B cell (primary cell): ENCODE measurements around the gene MRPS34. TPM values are rescaled to one million over a fixed set of nuclear protein-coding genes. Genes with fewer than 3 reads are reported as not detected.

Experiments used
- ATAC-seq: fragments of 200-7000 bp; cut with Tn5 transposase; one replicate; pipeline ENCODE4 v1.10.0; 2021; ENCODE audit warnings: low read depth, mild to moderate bottlenecking, moderate number of reproducible peaks, moderate library complexity
- CTCF ChIA-PET: fragments of 350-600 bp; sonication (Branson Sonifier 250); formaldehyde crosslinking; loops from one replicate; lab custom pipeline; 2021; ENCODE audit warnings: antibody characterized with exemption, inconsistent platforms; lab: Charles Lee
- POLR2A ChIA-PET: fragments of 350-600 bp; sonication (Branson Sonifier 250); formaldehyde crosslinking; loops from one replicate; lab custom pipeline; 2021; ENCODE audit warnings: antibody characterized with exemption; lab: Charles Lee
- DNase-seq: peaks from one replicate; pipeline ENCODE4 v3.0.0; 2013
- H2AFZ ChIP-seq: 2 replicates; pipeline ENCODE4 v1.6.1; 2012; ENCODE audit warnings: mild to moderate bottlenecking, low read depth, low read length; ENCODE audit not compliant: insufficient read depth, poor library complexity, severe bottlenecking
- H3K27ac ChIP-seq, 2 donors: 1 replicate in 1 of 2; 2 replicates in 1 of 2; pipeline ENCODE4 v1.5.1; 2012 to 2013; ENCODE audit warnings: low read length in 2 of 2, mild to moderate bottlenecking in 2 of 2, moderate library complexity in 1 of 2
- H3K27me3 ChIP-seq, 4 experiments: fragments of 200-600 bp in 1 of 4; sonication (generic) in 1 of 4; replicated peaks in 1 of 4; 1 replicate in 2 of 4; 2 replicates in 2 of 4; pipeline versions ENCODE4 v1.6.1 to v1.7.0; 2013 to 2016; ENCODE audit warnings: low read length in 3 of 4, mild to moderate bottlenecking in 2 of 4, mixed read lengths in 1 of 4, moderate library complexity in 1 of 4; ENCODE audit not compliant: insufficient read depth in 4 of 4, control insufficient read depth in 3 of 4; ENCODE audit errors: control extremely low read depth in 1 of 4
- H3K36me3 ChIP-seq, 2 experiments: replicated peaks in 1 of 2; 1 replicate in 1 of 2; 2 replicates in 1 of 2; pipeline versions ENCODE4 v1.6.1 to v1.7.1; 2013; ENCODE audit warnings: low read length in 1 of 2; ENCODE audit not compliant: insufficient read depth in 2 of 2, control insufficient read depth in 1 of 2; ENCODE audit errors: control extremely low read depth in 1 of 2, extremely low read depth in 1 of 2
- H3K4me1 ChIP-seq, 2 donors: fragments of 200-600 bp in 1 of 2; sonication (generic) in 1 of 2; 1 replicate in 1 of 2; 2 replicates in 1 of 2; pipeline versions ENCODE4 v1.5.1 to v1.6.1; 2013 to 2017; ENCODE audit warnings: low read length in 2 of 2; ENCODE audit not compliant: control insufficient read depth in 2 of 2, insufficient read depth in 2 of 2
- H3K4me2 ChIP-seq: replicated peaks from 2 replicates; pipeline ENCODE3; 2012; ENCODE audit warnings: mild to moderate bottlenecking, low read depth, low read length; ENCODE audit not compliant: poor library complexity, severe bottlenecking
- H3K4me3 ChIP-seq, 5 experiments: fragments of 200-600 bp in 1 of 5; sonication (generic) in 1 of 5; 1 replicate in 3 of 5; 2 replicates in 2 of 5; pipeline versions ENCODE4 v1.5.1 to v1.7.0; 2011 to 2016; ENCODE audit warnings: low read length in 4 of 5, mild to moderate bottlenecking in 4 of 5, low read depth in 2 of 5, control low read depth in 1 of 5, moderate library complexity in 1 of 5; ENCODE audit not compliant: insufficient read depth in 1 of 5; ENCODE audit errors: control extremely low read depth in 1 of 5, extremely low read depth in 1 of 5
- H3K79me2 ChIP-seq: fragments of 200-600 bp; sonication (generic); one replicate; pipeline ENCODE4 v1.6.0; 2016; ENCODE audit warnings: low read length; ENCODE audit not compliant: control insufficient read depth, insufficient read depth
- H3K9ac ChIP-seq: fragments of 200-600 bp; sonication (generic); 2 replicates; pipeline ENCODE4 v1.6.1; 2017; ENCODE audit warnings: mild to moderate bottlenecking, low read length, moderate library complexity
- H3K9me3 ChIP-seq, 3 donors: one replicate each; pipeline versions ENCODE4 v1.6.1 to v1.7.1; 2013; ENCODE audit warnings: low read length in 2 of 3; ENCODE audit not compliant: control insufficient read depth in 2 of 3, insufficient read depth in 1 of 3; ENCODE audit errors: control extremely low read depth in 1 of 3
- H4K20me1 ChIP-seq: 2 replicates; pipeline ENCODE4 v1.6.0; 2012; ENCODE audit warnings: mild to moderate bottlenecking, low read length; ENCODE audit not compliant: insufficient read depth, control insufficient read depth, poor library complexity, severe bottlenecking
- H3K27ac Mint-ChIP-seq: one replicate; pipeline ENCODE4 v1.8.0; 2021; ENCODE audit warnings: mixed read lengths
- H3K27me3 Mint-ChIP-seq: one replicate; pipeline ENCODE4 v1.8.0; 2021; ENCODE audit warnings: mixed read lengths
- H3K4me1 Mint-ChIP-seq: one replicate; pipeline ENCODE4 v1.8.0; 2021; ENCODE audit warnings: mixed read lengths
- H3K4me3 Mint-ChIP-seq: one replicate; pipeline ENCODE4 v1.8.0; 2021; ENCODE audit warnings: mixed read lengths
- H3K9me3 Mint-ChIP-seq: one replicate; pipeline ENCODE4 v1.8.0; 2022; ENCODE audit warnings: mixed read lengths; ENCODE audit not compliant: insufficient read depth
- EZH2 ChIP-seq: IDR thresholded peaks from 2 replicates; pipeline ENCODE4 v1.6.1; 2012; ENCODE audit warnings: borderline replicate concordance, low read depth, mild to moderate bottlenecking, moderate library complexity, low read length; ENCODE audit not compliant: insufficient read depth, poor library complexity, severe bottlenecking
- WGBS: methylation state at CpG from one replicate; pipeline ENCODE4 v1.1.5; 2013; ENCODE audit warnings: missing lambda C conversion rate; ENCODE audit not compliant: insufficient coverage; 5-methylcytosine and 5-hydroxymethylcytosine counted together
- intact Hi-C: fragments of 100-400 bp; cut with micrococcal nuclease; formaldehyde crosslinking; loops from one replicate; pipeline ENCODE4 v1.10.0; 2022
- polyA plus RNA-seq: library from polyadenylated mRNA; depleted of rRNA; stranded (reverse); fragments of >200 nt; gene quantifications from 2 replicates; pipeline ENCODE4 v1.2.3, GENCODE V29; 2012
- total RNA-seq, 2 donors: library from RNA; stranded (reverse); fragments of 120-200 nt in 1 of 2; gene quantifications; 1 replicate in 1 of 2; 2 replicates in 1 of 2; pipeline versions ENCODE4 v1.2.3 to v1.2.4, GENCODE V29; 2013 to 2022
- TF ChIP-seq, protein P1 (sequence below): fragments of 200-600 bp; IDR thresholded peaks from one replicate; pipeline ENCODE4 v1.8.0; 2022; ENCODE audit warnings: antibody characterized with exemption, mild to moderate bottlenecking

MRPS34 gene
- total and polyA plus RNA-seq, 2 donors (not counting 1 experiment from before 2014, with no cell fraction given): 44.6 to 55.2 TPM

DNA sequence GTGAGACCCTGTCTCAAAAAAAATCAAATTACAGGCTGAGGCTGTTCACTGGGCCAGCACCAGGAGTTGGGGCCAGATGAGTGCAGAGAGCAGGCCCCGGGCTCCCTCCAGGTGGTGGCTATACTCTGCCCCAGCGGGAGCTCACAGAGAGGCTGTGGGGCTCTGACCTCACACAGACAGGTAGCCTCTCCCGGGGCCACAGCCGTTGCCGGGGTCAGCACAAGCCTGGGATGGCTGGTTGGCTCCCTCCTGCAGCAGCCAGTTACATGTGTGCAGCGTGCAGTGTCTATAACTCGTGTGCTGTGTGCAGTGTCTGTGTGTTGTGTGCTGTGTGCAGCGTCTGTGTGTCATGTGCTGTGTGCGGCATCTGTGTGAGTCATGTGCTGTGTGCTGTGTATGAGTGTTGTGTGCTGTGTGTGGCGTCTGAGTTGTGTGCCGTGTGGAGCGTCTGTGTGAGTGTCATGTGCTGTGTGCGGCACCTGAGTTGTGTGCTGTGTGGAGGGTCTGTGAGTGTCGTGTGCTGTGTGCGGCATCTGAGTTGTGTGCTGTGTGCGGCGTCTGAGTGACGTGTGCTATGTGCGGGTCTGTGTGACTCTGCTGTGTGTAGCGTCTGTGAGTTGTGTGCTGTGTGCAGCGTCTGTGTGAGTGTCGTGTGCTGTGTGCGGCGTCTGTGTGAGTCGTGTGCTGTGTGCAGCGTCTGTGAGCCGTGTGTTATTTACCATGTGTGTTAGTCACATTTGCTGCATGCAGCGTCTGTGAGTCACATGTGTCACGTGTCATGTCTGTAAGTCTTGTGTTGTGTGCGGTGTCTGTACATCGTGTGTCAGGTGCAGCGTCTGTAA is 46.1 kb downstream of the MRPS34 start:
- intact Hi-C loops: no loop called here
- H3K4me3 Mint-ChIP-seq: no peak overlapping the region
- Histone ChIP-seq H3K4me1 (peaks cover 34 to 50% of the 10 kb centered on the region in 2 donors), H3K4me2 (no peak overlapping the region), H2AFZ (no peak overlapping the region), H3K4me3 (no peak overlapping the region), H3K79me2 (peaks cover 88% of the 10 kb centered on the region), H3K9me3 (no peaks in the 10 kb centered on the region), H3K36me3 (peaks cover 0 to 50% of the 10 kb centered on the region in 2 experiments), H3K27me3 (no peaks in the 10 kb centered on the region), H4K20me1 (peaks cover 63% of the 10 kb centered on the region), H3K27ac (peak overlapping the region in 1 of 2 donors; percentile 62), H3K9ac (no peak overlapping the region)
- TF ChIP-seq EZH2: no peak
- TF ChIP-seq, protein P1, sequence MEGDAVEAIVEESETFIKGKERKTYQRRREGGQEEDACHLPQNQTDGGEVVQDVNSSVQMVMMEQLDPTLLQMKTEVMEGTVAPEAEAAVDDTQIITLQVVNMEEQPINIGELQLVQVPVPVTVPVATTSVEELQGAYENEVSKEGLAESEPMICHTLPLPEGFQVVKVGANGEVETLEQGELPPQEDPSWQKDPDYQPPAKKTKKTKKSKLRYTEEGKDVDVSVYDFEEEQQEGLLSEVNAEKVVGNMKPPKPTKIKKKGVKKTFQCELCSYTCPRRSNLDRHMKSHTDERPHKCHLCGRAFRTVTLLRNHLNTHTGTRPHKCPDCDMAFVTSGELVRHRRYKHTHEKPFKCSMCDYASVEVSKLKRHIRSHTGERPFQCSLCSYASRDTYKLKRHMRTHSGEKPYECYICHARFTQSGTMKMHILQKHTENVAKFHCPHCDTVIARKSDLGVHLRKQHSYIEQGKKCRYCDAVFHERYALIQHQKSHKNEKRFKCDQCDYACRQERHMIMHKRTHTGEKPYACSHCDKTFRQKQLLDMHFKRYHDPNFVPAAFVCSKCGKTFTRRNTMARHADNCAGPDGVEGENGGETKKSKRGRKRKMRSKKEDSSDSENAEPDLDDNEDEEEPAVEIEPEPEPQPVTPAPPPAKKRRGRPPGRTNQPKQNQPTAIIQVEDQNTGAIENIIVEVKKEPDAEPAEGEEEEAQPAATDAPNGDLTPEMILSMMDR: no peak
- DNase-seq (no peak), ATAC-seq (no peak)
- POLR2A ChIA-PET: no interaction called here
- H3K27me3 Mint-ChIP-seq: no peaks in the 10 kb centered on the region
- 97% methylated on average over 32 of the region's 32 CpGs for WGBS
- no peaks in the 10 kb centered on the region for H3K9me3 Mint-ChIP-seq
- CTCF ChIA-PET: interaction anchor here (0.8 to 1.0 kb wide), 2 partner anchors 13 to 25 kb away, joined by 3 read pairs; no protein-coding TSS in a partner anchor
- H3K27ac Mint-ChIP-seq: peak overlapping the region; percentile 11
- H3K4me1 Mint-ChIP-seq: peaks cover 34% of the 10 kb centered on the region

DNA sequence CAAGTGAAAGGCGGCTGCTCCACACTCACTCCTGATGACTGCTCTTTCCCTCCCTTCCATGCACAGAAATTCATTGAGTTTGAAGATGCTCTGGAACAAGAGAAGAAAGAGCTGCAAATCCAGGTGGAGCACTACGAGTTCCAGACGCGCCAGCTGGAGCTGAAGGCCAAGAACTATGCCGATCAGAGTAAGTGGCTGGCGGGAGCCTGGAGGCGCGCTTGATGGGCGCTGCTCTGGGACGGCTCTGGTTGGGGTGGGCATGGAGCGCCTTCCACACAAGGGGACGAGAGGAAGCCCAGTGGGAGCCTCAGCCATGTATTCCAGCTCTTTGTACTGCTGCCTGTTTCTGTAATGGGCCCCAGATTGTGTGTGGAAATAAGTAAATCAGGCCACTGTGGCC is 48.4 kb downstream of the MRPS34 start:
- peak overlapping the region; percentile 8 for H3K4me2 ChIP-seq
- no peaks in the 10 kb centered on the region for H3K9me3 Mint-ChIP-seq
- H3K9me3 ChIP-seq: no peaks in the 10 kb centered on the region
- peaks cover 44% of the 10 kb centered on the region for H3K4me1 Mint-ChIP-seq
- peaks cover 58% of the 10 kb centered on the region for H4K20me1 ChIP-seq
- WGBS: 96% methylated on average over 8 of the region's 12 CpGs
- H3K9ac ChIP-seq: no peak overlapping the region
- H3K27ac ChIP-seq: no peak overlapping the region
- POLR2A ChIA-PET: interaction anchor here (0.6 kb wide), 1 partner anchor 8 kb away, joined by 6 read pairs; no protein-coding TSS in a partner anchor
- intact Hi-C loops: no loop called here
- no peak overlapping the region for H2AFZ ChIP-seq
- H3K79me2 ChIP-seq: peaks cover 88% of the 10 kb centered on the region
- no peak for ATAC-seq
- H3K27me3 Mint-ChIP-seq: no peaks in the 10 kb centered on the region
- H3K27ac Mint-ChIP-seq: no peak overlapping the region
- CTCF ChIA-PET: interaction anchor here (0.6 to 1.9 kb wide), 3 partner anchors 9 to 910 kb away, joined by 3 to 9 read pairs (median 3); no protein-coding TSS in a partner anchor
- no peaks in the 10 kb centered on the region for H3K27me3 ChIP-seq
- H3K36me3 ChIP-seq: peaks cover 0 to 37% of the 10 kb centered on the region in 2 experiments
- no peak overlapping the region for H3K4me3 ChIP-seq
- no peak for DNase-seq
- TF ChIP-seq, protein P1: no peak
- no peak for TF ChIP-seq EZH2
- peaks cover 45 to 69% of the 10 kb centered on the region in 2 donors for H3K4me1 ChIP-seq
- no peak overlapping the region for H3K4me3 Mint-ChIP-seq
